AG09319 (cell line): ENCODE data around the gene HPCAL4.

Experiments
- DNase-seq: peaks from one replicate; pipeline ENCODE4 v3.0.0-alpha.2; 2010; ENCODE audit warnings: low read depth; ENCODE audit errors: extremely low read depth
- TF ChIP-seq, protein P1 (sequence below): IDR thresholded peaks from 2 replicates; pipeline ENCODE4 v1.5.1; 2011; ENCODE audit warnings: low read depth, mild to moderate bottlenecking, inconsistent platforms, low read length, moderate library complexity

The HPCAL4 gene

DNA sequence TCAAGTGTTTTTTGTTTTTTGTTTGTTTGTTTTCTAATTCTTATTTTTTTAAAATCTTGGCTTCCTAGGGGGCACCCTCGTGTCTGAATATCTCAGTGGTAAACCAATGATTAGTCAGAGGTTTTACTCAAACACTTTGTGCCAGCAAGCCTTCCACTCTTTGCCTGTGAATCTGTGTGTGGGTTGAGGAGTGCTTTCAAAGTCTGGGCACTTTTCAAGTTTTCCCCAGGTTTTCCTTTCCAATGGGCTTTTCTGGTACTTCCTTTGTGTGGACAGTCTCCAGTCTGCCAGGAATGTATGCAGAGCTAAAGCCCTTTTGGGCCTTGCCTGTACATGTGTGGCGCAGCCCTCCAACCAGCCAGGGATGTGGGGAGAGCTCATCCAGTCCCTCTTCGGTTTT, 37.8 kb upstream of the HPCAL4 start:
- DNase-seq, result no peak
- TF ChIP-seq, protein P1, sequence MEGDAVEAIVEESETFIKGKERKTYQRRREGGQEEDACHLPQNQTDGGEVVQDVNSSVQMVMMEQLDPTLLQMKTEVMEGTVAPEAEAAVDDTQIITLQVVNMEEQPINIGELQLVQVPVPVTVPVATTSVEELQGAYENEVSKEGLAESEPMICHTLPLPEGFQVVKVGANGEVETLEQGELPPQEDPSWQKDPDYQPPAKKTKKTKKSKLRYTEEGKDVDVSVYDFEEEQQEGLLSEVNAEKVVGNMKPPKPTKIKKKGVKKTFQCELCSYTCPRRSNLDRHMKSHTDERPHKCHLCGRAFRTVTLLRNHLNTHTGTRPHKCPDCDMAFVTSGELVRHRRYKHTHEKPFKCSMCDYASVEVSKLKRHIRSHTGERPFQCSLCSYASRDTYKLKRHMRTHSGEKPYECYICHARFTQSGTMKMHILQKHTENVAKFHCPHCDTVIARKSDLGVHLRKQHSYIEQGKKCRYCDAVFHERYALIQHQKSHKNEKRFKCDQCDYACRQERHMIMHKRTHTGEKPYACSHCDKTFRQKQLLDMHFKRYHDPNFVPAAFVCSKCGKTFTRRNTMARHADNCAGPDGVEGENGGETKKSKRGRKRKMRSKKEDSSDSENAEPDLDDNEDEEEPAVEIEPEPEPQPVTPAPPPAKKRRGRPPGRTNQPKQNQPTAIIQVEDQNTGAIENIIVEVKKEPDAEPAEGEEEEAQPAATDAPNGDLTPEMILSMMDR, result no peak

DNA sequence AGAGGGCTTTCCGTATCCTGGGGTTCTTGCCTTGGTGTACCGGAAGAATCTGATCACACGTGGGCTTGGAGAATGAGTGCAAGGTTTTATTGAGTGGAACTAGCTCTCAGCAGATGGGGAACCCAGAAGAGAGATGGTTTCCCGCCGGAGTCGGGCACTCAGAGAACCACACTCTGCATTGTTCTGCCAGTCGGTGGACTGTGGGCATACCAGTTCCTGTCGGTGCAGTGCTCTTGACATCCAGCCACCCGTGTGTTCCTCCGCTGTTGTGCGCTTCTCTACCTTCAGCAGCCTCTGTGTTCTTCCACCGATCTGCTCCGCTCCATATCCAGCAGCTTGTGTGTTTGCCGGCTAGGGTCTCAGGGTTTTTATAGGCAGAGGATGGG, 36.7 kb upstream of the HPCAL4 start:
- DNase-seq, result no peak
- TF ChIP-seq, protein P1, result no peak

DNA sequence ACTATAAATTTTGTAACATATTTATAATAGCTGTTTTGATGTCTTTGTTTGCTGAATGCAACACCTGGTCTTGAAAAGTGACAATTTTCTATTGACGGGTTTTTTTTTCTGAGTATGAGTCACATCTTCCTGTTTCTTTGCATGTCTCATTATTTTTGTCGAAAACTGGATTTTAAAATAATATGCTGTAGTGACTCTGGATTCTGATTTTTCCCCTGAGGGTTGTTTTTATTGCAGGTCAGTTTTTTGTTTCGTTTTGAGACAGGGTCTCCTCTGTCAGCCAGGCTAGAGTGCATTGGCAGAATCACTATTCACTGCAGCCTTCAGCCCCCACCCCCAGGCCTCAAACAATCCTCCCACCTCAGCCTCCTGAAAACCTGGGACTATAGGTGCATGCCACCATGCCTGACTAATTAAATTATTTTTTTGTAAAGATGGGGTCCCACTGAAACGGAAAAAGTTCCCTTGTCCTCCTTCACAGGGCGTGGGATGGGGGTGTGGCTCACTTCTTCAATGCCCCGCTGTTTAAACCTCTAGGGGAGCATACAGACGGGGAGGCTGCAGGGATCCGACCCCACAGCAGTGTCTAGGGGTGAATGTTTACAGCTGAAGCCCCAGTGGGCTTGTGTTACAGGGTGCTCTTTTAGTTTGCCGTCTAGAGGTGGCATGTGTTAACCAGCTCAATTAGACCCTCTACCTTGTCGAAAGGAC, 36.1 kb upstream of the HPCAL4 start:
- TF ChIP-seq, protein P1, result no peak
- DNase-seq, result no peak

DNA sequence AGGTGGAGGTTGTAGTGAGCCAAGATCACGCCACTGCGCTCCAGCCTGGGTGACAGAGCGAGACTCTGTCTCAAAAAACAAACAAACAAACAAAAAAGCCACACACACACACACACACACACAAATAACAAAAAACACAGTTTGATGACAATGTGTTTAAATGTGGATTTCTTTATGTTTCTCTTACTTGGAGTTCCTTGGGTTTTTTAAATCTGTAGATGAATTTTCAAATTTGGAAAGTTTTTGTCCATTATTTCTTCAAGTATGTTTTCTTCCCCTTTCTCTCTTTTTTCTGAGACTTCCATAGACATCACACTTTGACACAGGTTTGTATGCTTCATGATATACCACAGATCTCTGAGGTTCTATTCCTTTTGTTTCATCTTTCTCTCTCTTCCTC, 35.4 kb upstream of the HPCAL4 start:
- TF ChIP-seq, protein P1, result no peak
- no peak for DNase-seq

DNA sequence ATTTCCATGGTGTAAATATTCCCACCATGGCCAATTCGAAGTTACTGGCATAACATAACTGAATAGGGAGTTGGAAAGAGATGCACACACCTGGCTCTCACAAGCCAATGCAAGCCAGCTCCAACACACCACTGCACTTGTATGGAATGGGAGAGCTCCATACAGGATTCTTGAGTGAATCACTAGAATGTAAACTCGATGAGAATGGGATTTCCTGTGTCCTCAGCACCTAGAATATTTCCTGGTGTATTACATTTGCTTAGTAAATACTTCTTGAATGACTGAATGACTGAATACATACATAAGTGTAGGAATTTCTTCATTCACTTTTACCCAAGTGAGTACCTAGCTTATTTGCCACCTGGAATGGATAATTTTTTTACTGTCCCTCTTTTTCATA, 31.3 kb upstream of the HPCAL4 start:
- no peak for DNase-seq
- TF ChIP-seq, protein P1, result no peak

DNA sequence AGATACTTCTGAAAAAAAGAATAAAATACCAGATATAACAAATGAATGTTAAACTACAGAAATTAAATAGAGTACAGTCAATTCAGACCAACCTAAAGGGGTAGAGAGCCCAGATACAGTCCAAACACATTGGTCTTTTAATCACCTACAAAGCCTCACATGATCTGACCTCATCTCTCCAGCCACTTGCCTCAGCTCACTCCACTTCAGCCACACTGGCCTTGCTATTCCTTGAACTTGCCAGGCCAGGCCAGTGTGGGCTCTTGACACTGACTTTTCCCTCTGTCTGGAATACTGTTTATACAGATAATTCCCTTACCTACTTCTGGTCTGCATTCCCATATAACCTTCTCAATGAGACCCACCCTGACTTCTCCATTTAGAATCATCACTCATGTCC, 30.4 kb upstream of the HPCAL4 start:
- DNase-seq, result no peak
- TF ChIP-seq, protein P1, result no peak

DNA sequence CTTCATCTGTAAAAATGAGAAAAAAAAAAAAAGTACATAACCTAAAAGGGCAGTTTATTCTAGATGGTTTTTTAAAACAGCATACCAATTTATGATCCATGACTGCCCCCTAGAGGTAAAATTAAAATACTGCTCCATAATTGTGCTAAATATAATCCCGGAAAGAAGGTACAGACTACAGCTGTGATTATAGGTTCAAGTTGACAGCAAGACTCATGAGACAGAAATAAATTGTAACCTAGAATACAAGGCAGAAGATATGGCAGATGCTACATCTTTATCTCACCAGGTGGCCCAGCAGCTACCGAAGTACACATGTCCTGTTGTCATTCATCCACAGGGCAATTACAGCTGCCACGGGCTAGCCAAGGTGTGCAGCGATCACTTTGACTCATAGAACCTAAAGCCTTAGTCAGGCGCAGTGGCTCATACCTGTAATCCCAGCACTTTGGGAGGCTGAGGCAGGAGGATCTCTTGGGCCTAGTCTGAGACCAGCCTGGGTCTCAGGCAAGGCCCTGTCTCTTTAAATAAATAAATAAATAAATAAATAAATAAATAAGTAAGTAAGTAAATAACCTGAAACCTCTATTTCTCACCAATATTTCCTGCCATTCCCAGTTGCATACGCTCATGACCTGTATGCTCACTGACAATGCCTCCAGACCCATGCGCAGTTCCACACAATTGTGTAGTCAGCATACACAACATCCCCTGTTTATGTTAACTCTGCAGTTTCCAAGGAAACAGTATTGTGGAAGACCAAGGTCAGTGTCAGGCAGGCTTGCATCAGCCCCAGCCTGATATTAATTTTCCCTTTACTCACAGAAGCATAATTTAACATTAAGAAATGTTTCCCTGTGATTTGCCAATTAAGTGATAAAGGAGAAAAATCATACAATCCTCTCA, 29.1 kb upstream of the HPCAL4 start:
- TF ChIP-seq, protein P1, result peak; percentile 44
- DNase-seq, result peak; percentile 24
